Ascending aorta (tissue), 2 donors: Measurements from ENCODE around the gene C1QL4. TPM values are rescaled to one million over a fixed set of nuclear protein-coding genes. Genes with fewer than 3 reads are reported as not detected.

Experiments used
- DNase-seq, 2 donors: peaks; one replicate each; pipeline ENCODE4 v3.0.0-alpha.2; 2019; ENCODE audit warnings: low spot score in 2 of 2
- H3K27ac ChIP-seq, 2 donors: fragments of 200-600 bp; sonication (generic); one replicate each; pipeline ENCODE4 v1.5.1; 2016 to 2017; ENCODE audit warnings: mild to moderate bottlenecking in 1 of 2
- H3K27me3 ChIP-seq: fragments of 200-600 bp; sonication (generic); one replicate; pipeline ENCODE4 v1.5.1; 2017
- H3K36me3 ChIP-seq, 2 donors: fragments of 200-600 bp; sonication (generic); one replicate each; pipeline ENCODE4 v1.5.1; 2016
- H3K4me1 ChIP-seq, 2 donors: fragments of 200-600 bp; sonication (generic); one replicate each; pipeline ENCODE4 v1.5.1; 2016 to 2017; ENCODE audit warnings: mild to moderate bottlenecking in 1 of 2
- H3K4me3 ChIP-seq, 2 donors: fragments of 200-600 bp; sonication (generic); one replicate each; pipeline ENCODE4 v1.5.1; 2016 to 2017; ENCODE audit warnings: mild to moderate bottlenecking in 1 of 2
- H3K9me3 ChIP-seq, 2 donors: fragments of 200-600 bp; sonication (generic); one replicate each; pipeline ENCODE4 v1.5.1; 2016
- intact Hi-C: fragments of 100-400 bp; cut with DNase I; formaldehyde crosslinking; loops from one replicate; pipeline ENCODE4 v1.15.1; 2023
- total RNA-seq: library from RNA; depleted of rRNA; stranded (reverse); fragments of >200 nt; gene quantifications from one replicate; pipeline ENCODE4 v1.1.0, GENCODE V29; 2016
- TF ChIP-seq, protein P1 (sequence below), 3 experiments: fragments of 200-600 bp in 2 of 3; fragments of 450-650 bp in 1 of 3; sonication (generic) in 2 of 3; IDR thresholded peaks; one replicate each; pipeline ENCODE4 v1.5.1; 2016 to 2019; ENCODE audit warnings: antibody characterized with exemption in 3 of 3, mild to moderate bottlenecking in 1 of 3, moderate library complexity in 1 of 3

The C1QL4 gene
- total RNA-seq, 1 donor from 2014 or later = not detected

DNA sequence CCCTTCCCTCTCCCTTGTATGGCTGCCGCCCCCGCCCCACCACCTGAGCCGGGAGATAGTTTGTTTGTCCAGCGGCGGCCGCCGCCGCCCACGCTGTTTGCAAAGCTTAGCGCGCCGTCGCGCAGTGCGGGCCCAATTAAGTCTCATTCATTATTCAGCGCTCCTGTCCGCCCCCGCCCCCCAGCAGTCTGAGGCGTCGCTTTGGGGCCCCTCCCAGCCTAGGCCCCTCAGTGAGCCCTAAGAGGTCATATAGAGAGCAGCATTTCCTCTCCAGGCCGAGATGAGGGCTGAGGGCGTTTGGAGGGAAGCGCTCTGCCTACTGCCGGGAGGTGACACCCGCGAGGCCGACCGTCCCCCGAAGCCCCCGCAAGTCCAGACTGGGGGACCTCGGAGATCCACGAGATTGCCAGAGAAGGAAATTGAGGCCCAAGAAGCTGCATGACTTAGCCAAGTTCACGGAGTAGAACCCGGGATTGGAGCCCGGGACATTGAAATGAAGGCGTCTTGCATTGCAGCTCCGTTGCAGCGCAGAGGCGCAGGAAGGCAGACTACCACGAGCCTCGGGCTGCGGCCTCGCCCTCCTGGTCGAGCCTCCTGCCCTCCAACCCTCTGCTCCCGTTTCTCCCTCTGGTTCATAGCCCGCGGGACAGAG lies 9.8 kb upstream of the C1QL4 start, which contains the start of gene DNAJC22:
TSS of gene DNAJC22 (plus strand) at position 230 of the 652 bp plus-strand sequence. CDS start 1,985 bp downstream, outside the sequence.
- no peak for DNase-seq
- Histone ChIP-seq H3K36me3 (no peaks in the 10 kb centered on the region), H3K27me3 (peaks cover 25% of the 10 kb centered on the region), H3K4me1 (peaks cover 34 to 50% of the 10 kb centered on the region in 2 donors), H3K4me3 (peak within 1 kb of the TSS; percentile 41 to 69), H3K9me3 (no peaks in the 10 kb centered on the region), H3K27ac (no peak within 1 kb of the TSS)
- intact Hi-C loops = loop anchor here (10.0 kb wide), 1 partner anchor 282 kb away; the partner anchor contains the start of genes KMT2D and RHEBL1
- TF ChIP-seq, protein P1, sequence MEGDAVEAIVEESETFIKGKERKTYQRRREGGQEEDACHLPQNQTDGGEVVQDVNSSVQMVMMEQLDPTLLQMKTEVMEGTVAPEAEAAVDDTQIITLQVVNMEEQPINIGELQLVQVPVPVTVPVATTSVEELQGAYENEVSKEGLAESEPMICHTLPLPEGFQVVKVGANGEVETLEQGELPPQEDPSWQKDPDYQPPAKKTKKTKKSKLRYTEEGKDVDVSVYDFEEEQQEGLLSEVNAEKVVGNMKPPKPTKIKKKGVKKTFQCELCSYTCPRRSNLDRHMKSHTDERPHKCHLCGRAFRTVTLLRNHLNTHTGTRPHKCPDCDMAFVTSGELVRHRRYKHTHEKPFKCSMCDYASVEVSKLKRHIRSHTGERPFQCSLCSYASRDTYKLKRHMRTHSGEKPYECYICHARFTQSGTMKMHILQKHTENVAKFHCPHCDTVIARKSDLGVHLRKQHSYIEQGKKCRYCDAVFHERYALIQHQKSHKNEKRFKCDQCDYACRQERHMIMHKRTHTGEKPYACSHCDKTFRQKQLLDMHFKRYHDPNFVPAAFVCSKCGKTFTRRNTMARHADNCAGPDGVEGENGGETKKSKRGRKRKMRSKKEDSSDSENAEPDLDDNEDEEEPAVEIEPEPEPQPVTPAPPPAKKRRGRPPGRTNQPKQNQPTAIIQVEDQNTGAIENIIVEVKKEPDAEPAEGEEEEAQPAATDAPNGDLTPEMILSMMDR (IDR thresholded peaks at IDR 0.05) = no peak

DNA sequence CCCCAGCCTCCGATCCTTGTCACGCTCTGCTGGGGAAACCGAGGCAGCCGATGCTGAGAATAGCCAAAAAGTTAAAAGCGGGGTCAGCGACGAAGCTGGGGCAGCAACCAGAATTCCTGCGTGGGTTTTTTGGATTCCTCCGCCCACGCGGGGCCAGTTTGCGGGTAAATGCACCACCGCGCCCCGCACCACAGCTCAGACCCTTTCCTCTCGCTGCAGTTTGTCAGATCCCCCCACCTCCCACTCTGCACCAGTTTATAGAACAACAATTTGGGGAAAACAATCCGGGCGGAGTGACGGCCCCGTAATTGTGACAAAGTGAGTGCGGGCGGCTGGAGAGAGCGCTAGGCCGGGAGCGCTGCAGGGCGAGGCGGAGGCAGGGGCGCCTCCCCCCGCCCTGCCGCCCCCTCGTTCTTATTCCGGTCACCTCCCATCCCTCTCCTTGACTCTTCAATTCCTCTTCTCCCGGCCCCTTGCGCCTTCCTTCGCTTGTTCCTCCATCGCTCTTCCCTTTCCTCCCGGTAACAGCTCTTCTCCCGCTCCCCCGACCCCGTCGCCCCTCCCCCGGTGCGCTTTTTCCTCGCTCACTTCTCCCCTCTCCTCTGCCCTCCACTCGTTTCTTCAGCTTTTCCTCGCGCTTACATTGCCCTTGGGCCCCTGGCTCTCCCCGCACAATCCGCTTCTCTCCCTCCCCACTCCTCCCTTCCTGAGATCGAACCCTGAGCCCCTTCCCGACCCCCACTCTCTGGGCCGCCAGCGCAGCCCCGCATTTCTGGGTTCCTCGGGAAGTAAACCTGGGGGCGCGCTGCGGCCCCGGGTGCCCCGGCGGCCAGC lies 9.1 kb upstream of the C1QL4 start:
- Histone ChIP-seq H3K4me3 (peak overlapping the region; percentile 41 to 69), H3K36me3 (no peaks in the 10 kb centered on the region), H3K27me3 (peaks cover 25% of the 10 kb centered on the region), H3K4me1 (peaks cover 34 to 50% of the 10 kb centered on the region in 2 donors), H3K9me3 (no peaks in the 10 kb centered on the region), H3K27ac (no peak overlapping the region)
- no peak for DNase-seq
- TF ChIP-seq, protein P1 (IDR thresholded peaks at IDR 0.05) = no peak
- intact Hi-C loops = loop anchor here (10.0 kb wide), 1 partner anchor 281 kb away; the partner anchor contains the start of genes KMT2D and RHEBL1

DNA sequence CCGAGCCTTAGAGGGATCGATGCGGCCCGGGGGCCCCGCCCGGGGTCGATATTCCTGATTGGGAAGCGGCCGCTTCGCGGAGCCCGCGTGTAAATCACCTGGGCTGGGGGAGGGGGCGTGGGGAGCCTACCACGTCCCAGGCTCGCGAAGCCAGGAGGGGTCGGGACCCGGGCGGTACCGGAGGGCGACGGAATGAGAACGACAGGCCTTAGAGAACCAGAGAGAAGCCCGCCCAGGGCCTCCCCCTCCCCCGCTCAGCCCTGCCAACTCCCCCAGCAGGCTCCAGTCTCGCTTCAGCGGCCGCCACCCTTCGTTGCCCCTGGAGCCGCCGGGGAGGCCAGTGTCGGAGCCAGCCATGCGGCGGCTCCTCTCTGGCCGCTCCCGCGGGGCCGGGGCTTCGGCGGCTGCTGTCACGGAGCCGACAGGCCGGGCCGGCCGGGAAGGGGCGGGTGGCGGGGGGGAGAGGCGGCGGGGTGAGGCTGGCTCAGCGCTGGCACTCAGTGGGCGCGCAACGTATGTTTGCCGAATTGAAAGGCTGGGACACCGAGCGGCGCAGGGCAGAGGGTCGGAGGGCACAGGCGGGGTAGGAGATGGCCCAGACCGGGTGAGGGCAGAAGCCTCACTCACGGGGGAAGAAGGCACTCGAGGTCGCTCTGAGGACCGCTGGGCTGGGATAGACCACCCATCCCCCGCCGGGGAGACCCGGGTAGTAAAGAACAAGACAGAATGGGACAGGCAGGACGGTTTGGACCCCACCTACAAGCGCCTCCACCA lies 8.2 kb upstream of the C1QL4 start:
- peak overlapping the region; percentile 41 to 69 for H3K4me3 ChIP-seq
- H3K36me3 ChIP-seq = no peaks in the 10 kb centered on the region
- TF ChIP-seq, protein P1 (IDR thresholded peaks at IDR 0.05) = no peak
- H3K27me3 ChIP-seq = peaks cover 25% of the 10 kb centered on the region
- intact Hi-C loops = loop anchor here (10.0 kb wide), 1 partner anchor 280 kb away; the partner anchor contains the start of genes KMT2D and RHEBL1
- peaks cover 34 to 50% of the 10 kb centered on the region in 2 donors for H3K4me1 ChIP-seq
- no peaks in the 10 kb centered on the region for H3K9me3 ChIP-seq
- DNase-seq = no peak
- H3K27ac ChIP-seq = no peak overlapping the region

DNA sequence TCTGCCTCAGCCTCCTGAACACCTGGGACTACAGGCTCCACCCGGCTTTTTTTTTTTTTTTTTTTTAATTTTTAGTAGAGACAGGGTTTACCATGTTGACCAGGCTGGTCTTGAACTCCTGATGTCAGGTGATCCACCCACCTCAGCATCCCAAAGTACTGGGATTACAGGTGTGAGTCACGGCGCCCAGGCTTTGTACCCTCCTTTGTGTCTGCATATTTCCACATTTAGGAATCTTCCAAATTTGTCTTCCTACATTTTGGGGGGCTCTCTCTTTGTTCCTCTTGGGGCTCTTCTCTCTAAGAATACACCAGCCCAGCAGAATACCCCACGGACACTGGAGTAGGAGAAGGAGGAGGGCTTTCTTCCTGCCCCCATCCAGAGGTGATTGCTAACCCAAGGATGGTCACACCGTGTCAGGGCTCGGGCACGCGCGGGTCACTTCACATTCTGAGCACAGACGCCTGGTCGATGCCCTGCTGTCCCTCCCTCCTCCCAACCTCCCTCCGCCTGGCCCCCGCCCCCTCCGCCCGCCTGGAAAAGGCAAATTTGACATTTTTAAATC lies 7.6 kb upstream of the C1QL4 start:
- TF ChIP-seq, protein P1 (IDR thresholded peaks at IDR 0.05) = no peak
- Histone ChIP-seq H3K36me3 (no peaks in the 10 kb centered on the region), H3K4me1 (peaks cover 34 to 50% of the 10 kb centered on the region in 2 donors), H3K27ac (no peak overlapping the region), H3K9me3 (no peaks in the 10 kb centered on the region), H3K4me3 (peak overlapping the region; percentile 41 to 69), H3K27me3 (peaks cover 25% of the 10 kb centered on the region)
- intact Hi-C loops = loop anchor here (10.0 kb wide), 1 partner anchor 280 kb away; the partner anchor contains the start of genes KMT2D and RHEBL1
- no peak for DNase-seq
